Ovary (tissue), 3 donors: Measurements from ENCODE around the gene FCRL5.

Experiments
- EP300 ChIP-seq: sonication (generic); formaldehyde crosslinking; IDR thresholded peaks from one replicate; pipeline ENCODE4 v1.6.1; 2017; ENCODE audit warnings: antibody characterized with exemption
- POLR2A ChIP-seq: fragments of 450-650 bp; IDR thresholded peaks from one replicate; pipeline ENCODE4 v1.6.1; 2017; ENCODE audit warnings: antibody characterized with exemption, mild to moderate bottlenecking, moderate library complexity
- TF ChIP-seq, protein P1 (sequence below), 3 donors: fragments of 450-650 bp in 2 of 3; fragments of 200-600 bp in 1 of 3; IDR thresholded peaks; one replicate each; pipeline versions ENCODE4 v1.5.1 to v1.8.0; 2016 to 2022; ENCODE audit warnings: antibody characterized with exemption in 3 of 3, mild to moderate bottlenecking in 1 of 3
- donor health status: DM: no; HTN: no; CAD: no.

DNA sequence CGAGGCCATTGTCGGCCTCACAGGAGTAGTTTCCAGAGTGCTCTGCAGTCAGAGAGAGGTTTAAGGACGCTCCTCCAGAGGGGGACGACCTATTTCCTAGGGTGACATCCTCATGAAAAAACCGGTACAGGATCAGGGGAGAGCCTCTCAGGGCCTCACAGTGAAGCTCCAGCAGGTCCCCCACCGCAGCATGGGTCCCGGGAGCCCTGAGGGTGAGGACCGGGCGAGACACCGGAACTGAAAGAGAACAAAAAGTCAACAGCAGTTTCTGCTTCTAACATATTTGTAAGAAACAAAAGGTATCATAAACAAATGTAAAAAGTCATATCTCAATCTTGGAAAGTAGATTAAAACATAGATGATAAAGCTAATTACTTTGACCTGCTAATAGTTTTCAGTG, 31.3 kb downstream of the FCRL5 start:
- TF ChIP-seq, protein P1, sequence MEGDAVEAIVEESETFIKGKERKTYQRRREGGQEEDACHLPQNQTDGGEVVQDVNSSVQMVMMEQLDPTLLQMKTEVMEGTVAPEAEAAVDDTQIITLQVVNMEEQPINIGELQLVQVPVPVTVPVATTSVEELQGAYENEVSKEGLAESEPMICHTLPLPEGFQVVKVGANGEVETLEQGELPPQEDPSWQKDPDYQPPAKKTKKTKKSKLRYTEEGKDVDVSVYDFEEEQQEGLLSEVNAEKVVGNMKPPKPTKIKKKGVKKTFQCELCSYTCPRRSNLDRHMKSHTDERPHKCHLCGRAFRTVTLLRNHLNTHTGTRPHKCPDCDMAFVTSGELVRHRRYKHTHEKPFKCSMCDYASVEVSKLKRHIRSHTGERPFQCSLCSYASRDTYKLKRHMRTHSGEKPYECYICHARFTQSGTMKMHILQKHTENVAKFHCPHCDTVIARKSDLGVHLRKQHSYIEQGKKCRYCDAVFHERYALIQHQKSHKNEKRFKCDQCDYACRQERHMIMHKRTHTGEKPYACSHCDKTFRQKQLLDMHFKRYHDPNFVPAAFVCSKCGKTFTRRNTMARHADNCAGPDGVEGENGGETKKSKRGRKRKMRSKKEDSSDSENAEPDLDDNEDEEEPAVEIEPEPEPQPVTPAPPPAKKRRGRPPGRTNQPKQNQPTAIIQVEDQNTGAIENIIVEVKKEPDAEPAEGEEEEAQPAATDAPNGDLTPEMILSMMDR (IDR thresholded peaks at IDR 0.05): no peak
- no peak for TF ChIP-seq POLR2A
- TF ChIP-seq EP300: no peak
